Esophagus squamous epithelium (tissue), 5 donors: ENCODE data around the gene UVSSA. TPM values are rescaled to one million over a fixed set of nuclear protein-coding genes. Genes with fewer than 3 reads are reported as not detected.

Experiments
- DNase-seq: peaks from one replicate; lab custom pipeline; 2025; lab: John Stamatoyannopoulos, UW
- H3K27ac ChIP-seq, 4 donors: fragments of 200-600 bp; sonication (generic); one replicate each; pipeline ENCODE4 v1.5.1; 2016 to 2019; ENCODE audit warnings: mild to moderate bottlenecking in 1 of 4
- H3K27me3 ChIP-seq, 4 donors: fragments of 200-600 bp; sonication (generic); 1 replicate in 3 of 4; 2 replicates in 1 of 4; pipeline versions ENCODE4 v1.5.1 to v1.6.0; 2017 to 2021; ENCODE audit warnings: antibody characterized with exemption in 1 of 4
- H3K36me3 ChIP-seq, 3 donors: fragments of 200-600 bp; sonication (generic); one replicate each; pipeline ENCODE4 v1.5.1; 2016 to 2019
- H3K4me1 ChIP-seq, 3 donors: fragments of 200-600 bp; sonication (generic); one replicate each; pipeline ENCODE4 v1.5.1; 2017 to 2019
- H3K4me3 ChIP-seq, 4 donors: fragments of 200-600 bp; sonication (generic); 1 replicate in 3 of 4; 2 replicates in 1 of 4; pipeline ENCODE4 v1.5.1; 2016 to 2019; ENCODE audit warnings: mild to moderate bottlenecking in 2 of 4, moderate library complexity in 1 of 4
- H3K9me3 ChIP-seq, 3 donors: fragments of 200-600 bp; sonication (generic); one replicate each; pipeline ENCODE4 v1.5.1; 2016 to 2019
- POLR2A ChIP-seq, 4 donors: fragments of 450-650 bp; IDR thresholded peaks; one replicate each; pipeline ENCODE4 v1.6.1; 2017; ENCODE audit warnings: antibody characterized with exemption in 4 of 4, mild to moderate bottlenecking in 4 of 4, moderate library complexity in 3 of 4
- WGBS, 2 donors: methylation state at CpG; one replicate each; pipeline ENCODE4 v1.1.5; 2018; 5-methylcytosine and 5-hydroxymethylcytosine counted together
- intact Hi-C: fragments of 100-400 bp; cut with DNase I; formaldehyde crosslinking; loops from one replicate; pipeline ENCODE4 v1.15.0; 2022
- total RNA-seq, 4 donors: library from RNA; depleted of rRNA; stranded (reverse); fragments of >200 nt; gene quantifications; one replicate each; pipeline ENCODE4 v1.1.0, GENCODE V29; 2016
- TF ChIP-seq, protein P1 (sequence below), 6 experiments: fragments of 450-650 bp in 4 of 6; fragments of 200-600 bp in 2 of 6; sonication (generic) in 2 of 6; IDR thresholded peaks; one replicate each; pipeline ENCODE4 v1.5.1; 2016 to 2019; ENCODE audit warnings: antibody characterized with exemption in 6 of 6, mild to moderate bottlenecking in 4 of 6, moderate library complexity in 4 of 6
- donor health status: DM: yes; HTN: yes; CAD: no.

The UVSSA gene
- total RNA-seq, 4 donors from 2014 or later, result 7.2 to 12.8 (median 11.5) TPM

DNA sequence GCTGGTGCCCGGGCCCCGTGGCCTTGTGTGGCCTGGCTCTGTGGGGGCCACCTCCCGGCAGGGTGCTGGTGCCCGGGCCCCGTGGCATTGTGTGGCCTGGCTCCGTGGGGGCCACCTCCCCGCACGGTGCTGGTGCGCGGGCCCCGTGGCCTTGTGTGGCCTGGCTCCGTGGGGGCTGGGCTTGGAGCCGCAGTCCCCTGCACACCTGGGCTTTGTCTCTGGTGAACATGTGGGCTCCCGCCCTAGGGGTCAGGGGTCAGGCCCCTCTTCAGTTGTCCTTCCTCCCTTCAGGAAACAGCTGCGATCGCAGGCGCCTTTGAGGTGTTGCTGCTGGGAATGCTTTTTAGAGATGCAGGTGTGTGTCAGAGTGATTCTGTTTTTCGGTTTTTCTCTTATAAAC, 17.2 kb downstream of the UVSSA start:
- no peak for DNase-seq
- Histone ChIP-seq H3K4me3 (no peak overlapping the region), H3K36me3 (peaks cover 0 to 90% (median 4%) of the 10 kb centered on the region in 3 donors), H3K27ac (no peak overlapping the region), H3K27me3 (no peaks in the 10 kb centered on the region), H3K4me1 (peaks cover 0 to 13% (median 4%) of the 10 kb centered on the region in 3 donors), H3K9me3 (no peaks in the 10 kb centered on the region)
- TF ChIP-seq, protein P1, sequence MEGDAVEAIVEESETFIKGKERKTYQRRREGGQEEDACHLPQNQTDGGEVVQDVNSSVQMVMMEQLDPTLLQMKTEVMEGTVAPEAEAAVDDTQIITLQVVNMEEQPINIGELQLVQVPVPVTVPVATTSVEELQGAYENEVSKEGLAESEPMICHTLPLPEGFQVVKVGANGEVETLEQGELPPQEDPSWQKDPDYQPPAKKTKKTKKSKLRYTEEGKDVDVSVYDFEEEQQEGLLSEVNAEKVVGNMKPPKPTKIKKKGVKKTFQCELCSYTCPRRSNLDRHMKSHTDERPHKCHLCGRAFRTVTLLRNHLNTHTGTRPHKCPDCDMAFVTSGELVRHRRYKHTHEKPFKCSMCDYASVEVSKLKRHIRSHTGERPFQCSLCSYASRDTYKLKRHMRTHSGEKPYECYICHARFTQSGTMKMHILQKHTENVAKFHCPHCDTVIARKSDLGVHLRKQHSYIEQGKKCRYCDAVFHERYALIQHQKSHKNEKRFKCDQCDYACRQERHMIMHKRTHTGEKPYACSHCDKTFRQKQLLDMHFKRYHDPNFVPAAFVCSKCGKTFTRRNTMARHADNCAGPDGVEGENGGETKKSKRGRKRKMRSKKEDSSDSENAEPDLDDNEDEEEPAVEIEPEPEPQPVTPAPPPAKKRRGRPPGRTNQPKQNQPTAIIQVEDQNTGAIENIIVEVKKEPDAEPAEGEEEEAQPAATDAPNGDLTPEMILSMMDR (IDR thresholded peaks at IDR 0.05), result no peak
- TF ChIP-seq POLR2A (IDR thresholded peaks at IDR 0.05), result no peak
- intact Hi-C loops, result no loop called here
- WGBS, 2 donors, result 80 to 97% methylated on average over 3 of the region's 18 CpGs

DNA sequence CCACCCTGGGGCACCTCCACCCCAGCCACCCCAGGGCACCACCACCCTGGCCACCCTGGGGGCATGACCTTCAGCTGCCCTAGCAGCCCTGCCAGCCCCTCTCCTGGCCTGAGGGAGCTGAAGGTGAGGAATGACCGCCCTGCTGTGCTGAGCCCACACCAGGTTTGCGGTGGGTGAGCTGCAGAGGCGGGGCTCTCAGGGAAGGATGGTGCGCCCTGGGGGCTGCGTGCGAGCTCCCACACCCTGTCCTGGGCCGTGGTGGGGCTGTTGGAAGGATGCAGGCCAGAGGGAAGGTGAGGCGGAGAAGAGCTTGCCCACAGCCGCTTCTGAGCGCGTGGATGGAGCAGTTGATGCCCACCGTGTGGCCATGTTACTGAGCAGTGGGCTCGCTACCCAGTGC, 17.7 kb downstream of the UVSSA start:
- H3K27me3 ChIP-seq, result no peaks in the 10 kb centered on the region
- 83 to 90% methylated on average over 2 to 4 of the region's 13 CpGs for WGBS, 2 donors
- H3K27ac ChIP-seq, result no peak overlapping the region
- intact Hi-C loops, result no loop called here
- TF ChIP-seq, protein P1 (IDR thresholded peaks at IDR 0.05), result no peak
- no peak for TF ChIP-seq POLR2A (IDR thresholded peaks at IDR 0.05)
- H3K4me1 ChIP-seq, result peaks cover 0 to 13% (median 4%) of the 10 kb centered on the region in 3 donors
- H3K36me3 ChIP-seq, result peaks cover 0 to 85% (median 4%) of the 10 kb centered on the region in 3 donors
- H3K4me3 ChIP-seq, result no peak overlapping the region
- no peaks in the 10 kb centered on the region for H3K9me3 ChIP-seq
- no peak for DNase-seq

DNA sequence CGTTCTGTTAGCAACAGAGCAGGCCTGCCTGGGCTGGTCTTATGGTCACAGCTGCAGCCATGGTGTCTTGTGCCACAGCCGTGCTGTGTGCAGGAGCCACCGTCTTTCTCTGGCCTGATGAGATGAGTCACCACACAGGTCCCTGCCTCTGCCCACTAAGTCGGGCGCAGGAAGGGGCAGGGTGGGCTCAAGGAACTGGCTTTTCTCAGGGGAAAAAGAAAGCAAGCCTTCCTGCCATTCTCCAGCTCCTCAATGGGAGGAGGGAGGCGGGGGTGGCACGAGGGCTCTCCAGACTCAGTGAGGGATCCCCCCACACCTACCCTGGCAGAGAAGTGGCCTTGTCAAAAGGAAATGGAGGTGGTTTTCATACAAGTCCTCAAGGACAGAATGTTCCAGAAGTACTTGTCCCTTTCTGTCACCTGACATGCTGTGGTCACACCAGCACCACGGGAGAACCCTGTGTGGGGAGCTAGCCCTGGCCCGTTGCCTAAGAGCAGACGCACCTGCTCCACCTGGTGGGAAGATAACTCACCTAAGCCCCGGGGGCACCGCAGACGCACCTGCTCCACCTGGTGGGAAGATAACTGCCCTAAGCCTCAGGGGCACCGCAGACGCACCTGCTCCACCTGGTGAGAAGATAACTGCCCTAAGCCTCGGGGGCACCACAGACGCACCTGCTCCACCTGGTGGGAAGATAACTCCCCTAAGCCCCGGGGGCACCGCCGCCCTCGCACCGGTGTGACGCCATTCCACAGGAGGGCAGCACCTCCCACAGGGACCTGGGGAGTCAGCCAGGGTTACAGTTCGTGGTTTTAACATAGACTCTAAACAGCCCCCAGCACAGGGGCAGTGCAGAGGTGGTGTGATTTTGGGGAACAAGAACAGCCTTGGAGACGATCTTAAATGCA, 18.5 kb downstream of the UVSSA start:
- intact Hi-C loops, result no loop called here

DNA sequence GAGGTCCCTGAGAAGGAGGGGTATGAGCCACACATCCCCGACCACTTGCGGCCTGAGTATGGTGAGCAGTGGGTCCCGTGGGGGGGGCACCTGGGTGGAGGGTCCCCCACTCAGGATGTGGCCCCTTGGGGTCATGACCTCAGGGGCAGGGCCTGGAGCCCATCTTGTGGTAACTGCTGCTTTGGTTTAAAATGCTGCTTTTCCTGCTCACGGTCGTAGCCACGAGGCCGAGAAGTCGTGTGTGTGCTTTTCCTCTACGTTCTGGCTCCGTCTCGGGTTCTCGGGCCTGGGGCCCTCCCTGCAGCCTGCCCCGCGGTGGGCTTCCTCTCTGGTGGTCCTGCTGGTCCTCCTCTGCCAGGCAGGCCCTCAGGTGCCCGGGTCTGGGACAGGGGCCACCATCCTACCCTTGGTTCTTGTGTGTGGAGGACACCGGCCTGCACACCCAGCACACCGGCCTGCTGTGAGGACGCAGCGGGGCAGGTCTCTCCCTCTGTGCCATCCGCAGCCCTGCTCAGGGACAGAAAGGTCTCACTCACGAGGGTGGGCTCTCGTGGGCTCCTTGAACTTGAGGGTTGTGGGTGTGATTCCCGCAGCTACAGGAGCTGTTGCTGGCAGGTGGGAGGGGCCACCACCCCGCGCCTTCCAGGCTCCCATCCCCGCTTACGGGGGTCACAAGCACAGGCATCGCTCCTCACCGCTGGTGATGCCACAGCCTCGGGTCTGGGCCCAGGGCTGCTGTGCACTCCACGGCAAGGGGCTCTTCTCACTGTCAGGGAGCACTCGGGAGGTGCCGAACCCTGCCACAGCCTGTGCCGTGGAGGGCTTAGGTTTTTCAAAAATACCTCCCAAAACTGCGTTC, 19.6 kb downstream of the UVSSA start:
- H3K9me3 ChIP-seq, result no peaks in the 10 kb centered on the region
- H3K27ac ChIP-seq, result no peak overlapping the region
- WGBS, 2 donors, result 84 to 93% methylated on average over 4 to 20 of the region's 35 CpGs
- no peak for TF ChIP-seq POLR2A (IDR thresholded peaks at IDR 0.05)
- TF ChIP-seq, protein P1 (IDR thresholded peaks at IDR 0.05), result no peak
- H3K36me3 ChIP-seq, result peaks cover 0 to 77% (median 4%) of the 10 kb centered on the region in 3 donors
- peaks cover 0 to 13% (median 4%) of the 10 kb centered on the region in 3 donors for H3K4me1 ChIP-seq
- no peaks in the 10 kb centered on the region for H3K27me3 ChIP-seq
- DNase-seq, result no peak
- intact Hi-C loops, result no loop called here
- no peak overlapping the region for H3K4me3 ChIP-seq

More for the DNA sequence above, 18.5 kb downstream of the UVSSA start:
- no peak for DNase-seq
- H3K9me3 ChIP-seq, result no peaks in the 10 kb centered on the region
- H3K27ac ChIP-seq, result no peak overlapping the region
- peaks cover 0 to 13% (median 4%) of the 10 kb centered on the region in 3 donors for H3K4me1 ChIP-seq
- H3K27me3 ChIP-seq, result no peaks in the 10 kb centered on the region
- 58 to 70% methylated on average over 1 to 2 of the region's 25 CpGs for WGBS, 2 donors
- H3K36me3 ChIP-seq, result peaks cover 0 to 85% (median 4%) of the 10 kb centered on the region in 3 donors
- no peak overlapping the region for H3K4me3 ChIP-seq
- TF ChIP-seq, protein P1 (IDR thresholded peaks at IDR 0.05), result no peak
- no peak for TF ChIP-seq POLR2A (IDR thresholded peaks at IDR 0.05)
